Stimulated activated CD8-positive, alpha-beta memory T cell treated with anti-CD3 and anti-CD28 coated beads, Interleukin-4, amount 100 ng/mL, for 1 hour (primary cell): ENCODE measurements around the gene WDR53.
"Not testable (repeated sequence)": the region's sequence is repeated elsewhere in the genome, so short reads cannot be mapped to it uniquely, and the experiment has no call there.

Experiments used
- DNase-seq, 2 donors: peaks; one replicate each; pipeline ENCODE4 v3.0.0-alpha.2; 2020; ENCODE audit warnings: low read depth in 2 of 2, low spot score in 1 of 2

The WDR53 gene

GRCh38 chr3:196568246-196569002, at the start of gene WDR53, which contains the start of gene FBXO45:
Gene WDR53, minus strand, starts transcription at chr3:196568554. Its CDS starts 7,079 bp downstream, at chr3:196561475.
Gene FBXO45, plus strand, starts transcription at chr3:196568660. Its CDS starts 325 bp downstream, at chr3:196568985.
- peak; percentile 83 to 89 for DNase-seq

GRCh38 chr3:196617256-196617655, 48.9 kb upstream of the WDR53 start:
- DNase-seq = no peak

- DNase-seq = not testable (repeated sequence)
These were observed 46.9 kb upstream of the WDR53 start for GRCh38 chr3:196615234-196615633.

GRCh38 chr3:196611761-196612483, 43.6 kb upstream of the WDR53 start:
- no peak for DNase-seq

- DNase-seq = no peak
These were observed 41.6 kb upstream of the WDR53 start for GRCh38 chr3:196609805-196610515.

GRCh38 chr3:196609343-196609775, 41.0 kb upstream of the WDR53 start:
- peak; percentile 94 to 96 for DNase-seq

- no peak for DNase-seq
These were observed 40.3 kb upstream of the WDR53 start for GRCh38 chr3:196608693-196609092.

GRCh38 chr3:196604548-196604947, 36.2 kb upstream of the WDR53 start:
- DNase-seq = peak in 1 of 2 donors; percentile 21

GRCh38 chr3:196603683-196604082, 35.3 kb upstream of the WDR53 start:
- DNase-seq = no peak

GRCh38 chr3:196602673-196603072, 34.3 kb upstream of the WDR53 start:
- no peak for DNase-seq

- DNase-seq = no peak
These were observed 32.0 kb upstream of the WDR53 start for GRCh38 chr3:196600359-196600758.

- DNase-seq = no peak
These were observed 31.4 kb upstream of the WDR53 start for GRCh38 chr3:196599734-196600128.

GRCh38 chr3:196597971-196598733, 29.8 kb upstream of the WDR53 start:
- DNase-seq = not testable (repeated sequence)

GRCh38 chr3:196596355-196596754, 28.0 kb upstream of the WDR53 start:
- no peak for DNase-seq

- no peak for DNase-seq
These were observed 21.9 kb upstream of the WDR53 start for GRCh38 chr3:196590279-196590678.

- no peak for DNase-seq
These were observed 16.8 kb upstream of the WDR53 start for GRCh38 chr3:196585044-196585757.

- no peak for DNase-seq
These were observed 4.0 kb upstream of the WDR53 start for GRCh38 chr3:196572389-196572788.

- DNase-seq = not testable (repeated sequence)
These were observed 2.0 kb upstream of the WDR53 start for GRCh38 chr3:196570332-196570731.

GRCh38 chr3:196569003-196569516, 706 bp upstream of the WDR53 start:
- DNase-seq = peak; percentile 11 to 20

- DNase-seq = no peak
These were observed 4.6 kb downstream of the WDR53 start for GRCh38 chr3:196563721-196564225.
